Parathyroid adenoma (tissue), 2 donors: ENCODE results near the gene MTCL3.
A peak's percentile ranks its signal among the peaks of the same experiment; 100 is the strongest.

Experiments
- H2AFZ ChIP-seq: fragments of 300-600 bp; sonication (generic); one replicate; pipeline ENCODE4 v1.7.0; 2017; ENCODE audit warnings: antibody characterized with exemption, mild to moderate bottlenecking
- H3K27ac ChIP-seq: fragments of 300-600 bp; sonication (generic); one replicate; pipeline ENCODE4 v1.7.0; 2017
- H3K27me3 ChIP-seq: fragments of 300-600 bp; sonication (generic); one replicate; pipeline ENCODE4 v1.7.0; 2017; ENCODE audit warnings: low read length; ENCODE audit not compliant: control insufficient read depth, insufficient read depth
- H3K36me3 ChIP-seq: fragments of 300-600 bp; sonication (generic); one replicate; pipeline ENCODE4 v1.7.0; 2017; ENCODE audit warnings: low read length; ENCODE audit not compliant: control insufficient read depth, insufficient read depth
- H3K4me1 ChIP-seq: fragments of 300-600 bp; sonication (generic); one replicate; pipeline ENCODE4 v1.7.0; 2017; ENCODE audit warnings: control low read depth
- H3K4me2 ChIP-seq: fragments of 300-600 bp; sonication (generic); one replicate; pipeline ENCODE4 v1.7.0; 2017; ENCODE audit warnings: low read length
- H3K4me3 ChIP-seq: fragments of 300-600 bp; sonication (generic); one replicate; pipeline ENCODE4 v1.7.0; 2017; ENCODE audit warnings: low read depth, low read length
- H3K79me2 ChIP-seq: fragments of 300-600 bp; sonication (generic); one replicate; pipeline ENCODE4 v1.7.0; 2017; ENCODE audit warnings: control low read depth
- H3K9ac ChIP-seq: fragments of 300-600 bp; sonication (generic); one replicate; pipeline ENCODE4 v1.7.0; 2017; ENCODE audit warnings: mild to moderate bottlenecking
- H3K9me3 ChIP-seq: fragments of 300-600 bp; sonication (generic); one replicate; pipeline ENCODE4 v1.7.0; 2017; ENCODE audit warnings: low read length; ENCODE audit not compliant: control insufficient read depth
- TF ChIP-seq, protein P1 (sequence below): fragments of 300-600 bp; sonication (generic); IDR thresholded peaks from one replicate; pipeline ENCODE4 v1.7.0; 2017; ENCODE audit warnings: antibody characterized with exemption, mild to moderate bottlenecking
- donor health status: primary hyperparathyroidism.

MTCL3 gene

DNA sequence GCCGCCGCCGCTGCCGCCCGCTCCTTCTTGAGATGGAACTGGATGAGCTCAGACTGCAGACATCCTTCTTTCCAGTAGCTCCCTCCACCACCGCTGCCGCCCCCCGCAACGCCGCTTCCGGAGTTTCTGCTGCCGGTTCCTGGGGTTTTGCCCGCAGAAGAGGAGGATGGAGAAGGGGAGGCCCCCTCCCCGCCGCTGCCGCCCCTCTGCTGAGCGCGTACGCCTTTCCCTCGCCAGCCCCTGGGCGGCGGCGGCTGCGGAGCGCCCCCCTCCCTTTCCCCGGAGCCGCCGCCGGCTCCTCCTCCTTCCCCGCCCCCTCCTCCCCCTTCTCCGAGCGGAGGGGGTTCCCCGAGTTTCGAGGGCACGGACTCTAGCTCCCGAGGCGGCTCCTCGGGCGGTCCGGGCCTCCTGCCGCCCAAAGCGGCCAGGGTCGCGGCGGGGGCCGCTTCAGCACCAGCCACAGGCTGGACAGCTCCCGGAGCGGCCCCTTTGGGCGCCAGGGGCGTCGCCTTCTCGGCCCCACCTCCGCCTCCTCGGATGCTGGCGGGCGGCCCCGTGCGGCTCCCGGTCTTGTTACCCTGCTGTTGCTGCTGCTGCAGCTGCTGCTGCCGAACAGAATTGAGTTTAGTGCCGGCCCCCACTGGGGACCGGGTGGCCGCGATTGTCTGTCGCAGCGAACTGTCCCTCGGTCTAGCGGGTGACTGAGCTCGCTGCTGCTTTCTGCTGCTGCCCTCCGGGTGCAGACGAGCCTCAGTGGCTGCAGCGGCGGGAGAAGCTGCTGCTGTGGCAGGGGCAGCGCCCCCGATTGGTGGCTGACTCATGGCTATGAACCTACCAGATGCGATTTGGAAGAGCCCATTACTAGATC lies 3.1 kb downstream of the MTCL3 start:
- Histone ChIP-seq H3K4me3 (peak overlapping the region; percentile 45), H3K27ac (peak overlapping the region; percentile 18), H2AFZ (peak overlapping the region; percentile 98), H3K9me3 (no peaks in the 10 kb centered on the region), H3K9ac (no peak overlapping the region), H3K36me3 (no peaks in the 10 kb centered on the region), H3K27me3 (peaks cover 10% of the 10 kb centered on the region), H3K4me2 (peak overlapping the region; percentile 73), H3K79me2 (no peaks in the 10 kb centered on the region), H3K4me1 (no peaks in the 10 kb centered on the region)
- TF ChIP-seq, protein P1, sequence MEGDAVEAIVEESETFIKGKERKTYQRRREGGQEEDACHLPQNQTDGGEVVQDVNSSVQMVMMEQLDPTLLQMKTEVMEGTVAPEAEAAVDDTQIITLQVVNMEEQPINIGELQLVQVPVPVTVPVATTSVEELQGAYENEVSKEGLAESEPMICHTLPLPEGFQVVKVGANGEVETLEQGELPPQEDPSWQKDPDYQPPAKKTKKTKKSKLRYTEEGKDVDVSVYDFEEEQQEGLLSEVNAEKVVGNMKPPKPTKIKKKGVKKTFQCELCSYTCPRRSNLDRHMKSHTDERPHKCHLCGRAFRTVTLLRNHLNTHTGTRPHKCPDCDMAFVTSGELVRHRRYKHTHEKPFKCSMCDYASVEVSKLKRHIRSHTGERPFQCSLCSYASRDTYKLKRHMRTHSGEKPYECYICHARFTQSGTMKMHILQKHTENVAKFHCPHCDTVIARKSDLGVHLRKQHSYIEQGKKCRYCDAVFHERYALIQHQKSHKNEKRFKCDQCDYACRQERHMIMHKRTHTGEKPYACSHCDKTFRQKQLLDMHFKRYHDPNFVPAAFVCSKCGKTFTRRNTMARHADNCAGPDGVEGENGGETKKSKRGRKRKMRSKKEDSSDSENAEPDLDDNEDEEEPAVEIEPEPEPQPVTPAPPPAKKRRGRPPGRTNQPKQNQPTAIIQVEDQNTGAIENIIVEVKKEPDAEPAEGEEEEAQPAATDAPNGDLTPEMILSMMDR = no peak

DNA sequence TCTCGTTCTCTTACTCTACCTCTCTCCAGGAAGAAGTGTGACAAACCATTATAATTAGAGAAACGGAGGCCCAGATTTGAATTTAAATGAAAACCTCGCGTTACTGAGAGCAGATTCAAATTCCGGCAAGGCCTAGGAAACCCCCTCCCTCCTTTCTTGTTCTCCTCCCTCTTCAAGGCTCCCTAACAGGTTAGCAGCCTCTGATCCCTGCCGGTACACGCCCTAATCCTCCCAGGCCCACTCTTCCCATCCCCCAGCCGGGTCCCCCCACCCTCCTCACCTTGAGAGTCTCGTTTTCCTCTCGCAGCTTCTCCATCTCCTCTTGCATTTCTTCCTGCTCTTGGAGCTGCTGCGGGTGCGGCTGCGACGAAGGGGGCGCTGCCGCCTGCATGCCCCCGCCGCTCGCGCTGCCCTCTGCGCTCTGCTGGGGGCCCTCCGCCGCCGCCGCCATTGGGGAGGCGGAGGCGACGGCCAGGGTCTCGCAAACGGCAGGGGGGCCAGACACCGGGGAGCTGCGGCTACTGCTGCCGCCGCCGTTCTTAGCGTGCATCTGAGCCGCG lies 3.8 kb downstream of the MTCL3 start:
- no peaks in the 10 kb centered on the region for H3K9me3 ChIP-seq
- H3K9ac ChIP-seq = no peak overlapping the region
- peak overlapping the region; percentile 98 for H2AFZ ChIP-seq
- H3K27ac ChIP-seq = peak overlapping the region; percentile 18
- peak overlapping the region; percentile 43 for H3K4me3 ChIP-seq
- TF ChIP-seq, protein P1 = peak; percentile 26
- peaks cover 10% of the 10 kb centered on the region for H3K27me3 ChIP-seq
- H3K4me2 ChIP-seq = peak overlapping the region; percentile 73
- H3K4me1 ChIP-seq = no peaks in the 10 kb centered on the region
- no peaks in the 10 kb centered on the region for H3K79me2 ChIP-seq
- no peaks in the 10 kb centered on the region for H3K36me3 ChIP-seq

DNA sequence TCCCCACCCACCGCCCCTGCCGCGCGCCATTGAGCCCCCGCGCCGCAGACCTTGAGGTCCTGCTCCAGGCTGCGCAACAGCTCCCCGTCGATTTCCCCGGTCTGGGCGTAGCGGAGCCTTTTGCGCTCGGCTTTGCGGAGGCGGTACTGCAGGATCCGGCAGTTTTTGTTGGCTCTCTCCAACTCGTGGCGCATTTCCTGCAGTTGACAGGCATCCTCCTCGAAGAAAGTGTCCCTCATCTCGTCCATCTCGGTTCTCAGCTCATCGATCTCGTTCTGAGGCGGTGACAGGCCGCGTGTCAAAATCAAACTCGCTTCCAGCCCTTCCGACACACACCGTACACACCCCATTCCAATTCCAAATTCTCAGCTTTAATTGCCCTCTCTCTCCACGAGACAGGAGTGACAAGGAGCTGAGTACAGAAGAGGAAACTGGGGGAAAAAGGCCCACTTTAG lies 4.3 kb downstream of the MTCL3 start:
- no peak overlapping the region for H3K27ac ChIP-seq
- TF ChIP-seq, protein P1 = no peak
- peak overlapping the region; percentile 73 for H3K4me2 ChIP-seq
- no peaks in the 10 kb centered on the region for H3K36me3 ChIP-seq
- peak overlapping the region; percentile 6 for H3K4me3 ChIP-seq
- peak overlapping the region; percentile 98 for H2AFZ ChIP-seq
- H3K4me1 ChIP-seq = no peaks in the 10 kb centered on the region
- no peak overlapping the region for H3K9ac ChIP-seq
- no peaks in the 10 kb centered on the region for H3K9me3 ChIP-seq
- no peaks in the 10 kb centered on the region for H3K79me2 ChIP-seq
- peaks cover 10% of the 10 kb centered on the region for H3K27me3 ChIP-seq

DNA sequence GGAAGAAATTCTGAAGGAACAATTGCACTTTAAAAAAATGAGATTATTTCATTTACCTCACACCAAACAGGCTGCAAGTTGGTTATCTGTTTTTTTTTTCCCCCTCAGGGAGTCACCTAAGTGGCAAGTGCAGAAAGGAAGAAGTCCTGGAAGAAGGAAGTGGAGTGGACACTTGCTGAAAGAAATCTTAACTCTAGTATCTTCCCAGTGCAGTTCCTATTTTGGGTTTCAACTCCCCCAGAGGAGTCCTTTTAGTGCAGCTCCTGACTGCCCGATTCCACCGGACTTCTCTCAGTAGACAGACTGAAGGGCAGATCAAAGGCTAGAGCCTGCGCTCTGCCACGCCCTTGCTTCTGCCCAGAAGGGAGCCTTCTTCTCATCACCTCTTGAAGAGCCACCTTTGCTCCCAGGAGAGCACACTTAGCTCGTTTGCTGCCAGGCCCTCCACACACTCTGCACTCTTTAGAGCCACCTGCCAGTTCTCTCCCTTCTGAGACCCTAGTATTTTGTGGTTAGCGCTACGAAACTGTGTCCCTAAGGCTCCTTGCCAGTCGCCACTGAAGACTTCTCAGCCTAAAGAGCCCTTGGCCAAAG lies 4.9 kb downstream of the MTCL3 start:
- Histone ChIP-seq H3K9me3 (no peaks in the 10 kb centered on the region), H3K36me3 (no peaks in the 10 kb centered on the region), H3K9ac (no peak overlapping the region), H3K79me2 (no peaks in the 10 kb centered on the region), H3K4me3 (no peak overlapping the region), H2AFZ (peak overlapping the region; percentile 98), H3K4me1 (no peaks in the 10 kb centered on the region), H3K27ac (no peak overlapping the region), H3K4me2 (no peak overlapping the region), H3K27me3 (peaks cover 10% of the 10 kb centered on the region)
- TF ChIP-seq, protein P1 = no peak
